Stimulated activated CD8-positive, alpha-beta memory T cell treated with anti-CD3 and anti-CD28 coated beads, Interleukin-7, amount 100 ng/mL, for 24 hours (primary cell): ENCODE results near the gene ABHD12B.
"Not testable (repeated sequence)": the region's sequence is repeated elsewhere in the genome, so short reads cannot be mapped to it uniquely, and the experiment has no call there.

Source experiments
- DNase-seq: peaks from one replicate; pipeline ENCODE4 v3.0.0-alpha.2; 2020; ENCODE audit warnings: low read depth

ABHD12B gene

DNA sequence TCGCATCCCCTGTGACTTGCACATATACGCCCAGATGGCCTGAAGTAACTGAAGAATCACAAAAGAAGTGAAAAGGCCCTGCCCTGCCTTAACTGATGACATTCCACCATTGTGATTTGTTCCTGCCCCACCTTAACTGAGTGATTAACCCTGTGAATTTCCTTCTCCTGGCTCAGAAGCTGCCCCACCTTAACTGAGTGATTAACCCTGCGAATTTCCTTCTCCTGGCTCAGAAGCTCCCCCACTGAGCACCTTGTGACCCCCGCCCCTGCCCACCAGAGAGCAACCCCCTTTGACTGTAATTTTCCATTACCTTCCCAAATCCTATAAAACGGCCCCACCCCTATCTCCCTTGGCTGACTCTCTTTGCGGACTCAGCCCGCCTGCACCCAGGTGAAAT is 24.6 kb downstream of the ABHD12B start:
- DNase-seq, result not testable (repeated sequence)

- not testable (repeated sequence) for DNase-seq
Observed at GRCh38 chr14:50897005-50897404, 25.2 kb downstream of the ABHD12B start.

GRCh38 chr14:50897658-50898175 is 25.9 kb downstream of the ABHD12B start:
- no peak for DNase-seq

- no peak for DNase-seq
Observed at GRCh38 chr14:50901361-50901760, 29.5 kb downstream of the ABHD12B start.

DNA sequence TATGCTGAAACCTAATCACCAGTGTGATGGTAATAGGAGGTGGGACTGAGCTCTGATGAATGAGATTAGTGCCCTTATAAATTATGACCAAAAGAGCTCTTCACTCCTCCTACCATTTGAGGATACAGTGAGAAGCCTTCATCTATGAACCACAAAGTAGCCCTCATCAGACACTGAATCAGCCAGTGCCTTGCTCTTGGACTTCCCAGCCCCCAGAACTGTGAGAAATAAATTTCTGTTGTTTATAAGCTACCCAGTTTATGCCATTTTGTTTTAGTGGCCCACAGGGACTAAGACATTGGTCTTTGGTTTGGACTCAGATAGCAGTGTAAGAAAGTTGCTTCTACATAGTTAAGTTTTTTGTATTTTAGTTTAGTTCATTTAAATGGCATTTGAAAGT is 32.9 kb downstream of the ABHD12B start:
- no peak for DNase-seq

GRCh38 chr14:50906326-50907065 is 34.6 kb downstream of the ABHD12B start:
- DNase-seq, result no peak

DNA sequence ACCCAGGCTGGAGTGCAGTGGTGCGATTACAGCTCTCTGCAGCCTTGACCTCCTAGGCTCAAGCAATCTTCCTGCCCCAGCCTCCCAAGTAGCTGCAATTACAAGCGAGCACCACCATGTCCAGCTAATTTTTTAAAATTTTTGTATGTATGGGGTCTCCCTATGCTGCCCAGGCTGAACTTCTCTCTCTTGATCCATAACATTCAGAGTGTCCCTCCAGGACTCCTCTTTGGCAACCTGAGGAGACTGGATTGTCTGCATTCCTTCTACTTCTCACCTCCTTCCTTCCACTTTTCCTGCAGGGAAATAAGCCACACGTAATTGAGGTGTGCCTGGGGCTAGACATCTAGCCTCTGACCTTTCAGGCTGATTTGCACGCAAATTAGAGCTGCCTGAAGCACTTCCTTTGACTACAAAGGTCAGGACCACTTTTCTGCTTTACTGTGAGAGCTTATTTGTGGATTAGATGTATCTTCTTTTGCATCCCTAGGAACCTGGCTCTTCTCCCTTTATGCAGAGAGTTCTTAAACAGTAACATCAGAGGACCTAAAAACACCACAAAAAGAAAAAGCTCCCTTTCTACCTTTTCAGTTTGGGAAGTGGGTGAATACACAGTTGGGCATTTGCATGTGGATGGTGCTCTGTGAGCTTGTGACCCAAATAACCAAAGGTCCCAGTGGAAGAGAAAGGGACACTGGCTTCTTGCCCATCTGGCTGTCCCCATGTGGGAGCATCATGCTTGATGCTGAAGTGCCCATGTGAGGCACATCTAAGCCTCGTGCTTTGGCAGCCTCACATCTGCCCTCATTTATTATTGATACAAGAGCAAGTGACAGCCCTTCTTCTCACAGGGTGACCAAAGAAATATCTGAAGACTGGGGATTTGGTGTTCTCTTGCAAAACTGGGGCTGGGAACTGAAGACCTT is 38.9 kb downstream of the ABHD12B start:
- no peak for DNase-seq

DNA sequence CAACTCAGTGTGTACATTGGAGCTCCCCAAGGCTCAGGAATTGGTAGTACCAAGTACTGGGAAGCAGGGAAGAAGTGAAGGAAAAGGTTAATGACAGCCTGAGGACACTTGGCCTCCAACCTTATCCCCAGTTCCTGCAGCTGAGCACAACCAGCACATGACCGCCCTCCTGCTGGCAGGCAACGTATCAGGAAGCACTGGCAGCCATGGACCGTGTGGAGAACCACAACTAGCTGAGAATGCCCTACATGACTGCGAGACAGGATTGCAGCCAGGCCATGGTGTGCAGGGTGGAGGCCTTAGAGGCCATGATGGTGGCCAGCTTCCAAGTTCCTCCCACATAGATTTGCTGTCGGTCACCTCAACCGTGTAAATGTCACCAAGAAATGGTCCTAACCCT is 45.6 kb downstream of the ABHD12B start:
- DNase-seq, result no peak

DNA sequence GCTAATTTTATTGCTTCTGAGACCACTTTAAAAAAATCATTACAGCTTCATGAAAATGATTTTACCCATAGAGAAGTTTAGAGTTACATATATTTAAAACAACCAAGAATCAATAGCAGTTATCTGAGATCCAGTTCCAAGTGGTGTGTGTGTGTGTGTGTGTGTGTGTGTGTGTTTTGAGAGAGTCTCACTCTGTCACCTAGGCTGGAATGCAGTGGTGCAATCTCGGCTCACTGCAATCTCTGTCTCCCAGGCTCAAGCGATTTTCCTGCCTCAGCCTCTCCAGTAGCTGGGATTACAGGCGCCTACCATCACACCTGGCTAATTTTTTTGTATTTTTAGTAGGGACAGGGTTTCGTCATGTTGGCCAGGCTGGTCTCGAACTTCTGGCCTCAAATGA is 47.7 kb downstream of the ABHD12B start:
- not testable (repeated sequence) for DNase-seq

DNA sequence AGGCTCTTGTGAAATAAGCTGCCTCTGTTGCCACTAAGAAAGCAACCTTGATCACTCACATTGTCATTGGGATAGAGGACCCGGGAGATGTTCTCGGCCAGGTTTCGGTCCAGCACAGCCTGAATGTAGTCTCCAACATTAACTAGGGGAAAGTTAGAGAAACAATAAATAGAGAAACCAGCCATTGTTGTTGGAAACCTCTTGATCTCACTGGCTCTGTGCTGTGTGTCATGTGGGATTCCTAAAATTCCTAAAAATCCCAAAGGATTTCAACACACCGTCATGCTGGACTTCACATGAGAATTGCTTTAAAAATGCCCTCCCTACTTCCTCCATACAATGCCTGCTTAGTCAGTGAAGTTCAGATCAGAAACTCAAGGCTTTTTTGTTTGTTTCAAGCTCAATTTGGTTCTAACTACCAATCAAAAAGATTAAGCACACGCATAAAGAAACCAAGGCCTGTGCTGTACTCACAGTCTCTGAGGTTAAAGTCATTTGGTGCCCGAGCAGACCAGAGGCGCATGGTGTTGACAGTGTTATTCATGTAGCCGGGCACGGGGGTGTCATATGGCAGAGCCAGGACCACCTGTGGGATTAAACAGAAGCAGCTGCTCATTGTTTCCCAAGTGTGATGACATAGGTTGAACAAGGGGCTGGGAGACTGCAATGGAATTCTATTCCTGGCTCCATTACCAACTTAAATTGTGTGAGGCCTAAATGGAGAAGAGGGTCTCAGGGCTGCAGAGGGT is 48.8 kb downstream of the ABHD12B start:
- DNase-seq, result no peak

DNA sequence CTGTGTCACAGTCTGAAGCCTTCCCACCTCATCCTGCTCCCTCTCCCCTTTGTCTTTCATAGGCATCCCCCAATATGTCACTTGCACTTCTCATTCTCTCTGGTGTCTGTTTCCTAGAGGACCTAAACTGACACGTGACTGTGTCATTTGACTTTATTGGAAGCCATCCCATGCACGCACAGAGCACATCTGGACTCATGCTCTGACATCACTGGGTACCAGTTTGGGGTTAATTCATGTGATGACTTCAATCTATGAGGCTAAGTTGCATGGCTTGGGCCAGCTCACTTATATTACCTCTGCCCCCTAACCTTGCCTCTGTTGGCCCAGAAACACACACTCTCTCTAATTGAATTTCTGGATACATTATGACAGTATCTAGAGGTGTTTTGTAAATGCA is 51.0 kb downstream of the ABHD12B start:
- DNase-seq, result no peak

DNA sequence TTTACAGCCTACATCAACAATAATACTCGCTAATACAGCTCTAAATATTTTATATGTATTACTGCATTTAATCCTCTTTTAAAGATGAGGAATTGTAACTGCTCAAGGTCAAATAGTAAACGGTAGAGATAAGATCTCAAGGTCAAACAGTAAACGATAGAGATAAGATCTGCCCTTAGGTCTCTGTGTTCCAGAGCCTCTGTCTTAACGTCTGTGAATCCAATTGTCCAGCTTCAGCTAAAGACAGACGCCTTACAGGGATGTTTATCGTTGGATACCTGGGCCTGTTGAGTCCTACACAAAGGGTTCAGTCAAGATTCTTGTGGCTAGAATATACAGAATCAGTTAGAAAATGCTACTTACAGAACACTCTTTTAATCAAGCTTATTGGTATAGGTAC is 52.4 kb downstream of the ABHD12B start:
- DNase-seq, result no peak

- no peak for DNase-seq
Observed at GRCh38 chr14:50924843-50925242, 53.0 kb downstream of the ABHD12B start.

DNA sequence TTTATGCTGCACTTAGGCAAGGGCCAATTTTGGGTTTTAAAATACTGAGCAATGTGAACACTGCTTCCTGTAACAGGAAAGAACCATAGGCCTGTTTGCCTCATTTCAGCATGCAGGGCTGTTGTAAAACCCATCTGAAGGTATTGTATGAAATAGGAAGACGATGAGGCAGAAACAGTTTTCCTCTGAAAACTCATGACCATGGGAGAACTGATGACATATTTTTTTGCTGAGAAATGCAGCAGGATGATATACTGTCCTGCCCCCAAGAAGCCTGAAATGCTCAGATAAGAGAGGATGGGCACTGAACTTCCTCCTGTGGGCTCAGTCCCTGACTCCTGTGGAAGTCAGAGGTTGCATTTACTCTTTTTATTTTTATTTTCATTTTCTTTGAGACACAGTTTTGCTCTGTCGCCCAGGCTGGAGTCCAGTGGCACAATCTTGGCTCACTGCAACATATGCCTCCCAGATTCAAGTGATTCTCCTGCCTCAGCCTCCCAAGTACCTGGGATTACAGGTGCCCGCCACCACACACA is 55.1 kb downstream of the ABHD12B start:
- DNase-seq, result no peak

- DNase-seq, result no peak
Observed at GRCh38 chr14:50928002-50928635, 56.3 kb downstream of the ABHD12B start.

- no peak for DNase-seq
Observed at GRCh38 chr14:50929506-50929905, 57.7 kb downstream of the ABHD12B start.

DNA sequence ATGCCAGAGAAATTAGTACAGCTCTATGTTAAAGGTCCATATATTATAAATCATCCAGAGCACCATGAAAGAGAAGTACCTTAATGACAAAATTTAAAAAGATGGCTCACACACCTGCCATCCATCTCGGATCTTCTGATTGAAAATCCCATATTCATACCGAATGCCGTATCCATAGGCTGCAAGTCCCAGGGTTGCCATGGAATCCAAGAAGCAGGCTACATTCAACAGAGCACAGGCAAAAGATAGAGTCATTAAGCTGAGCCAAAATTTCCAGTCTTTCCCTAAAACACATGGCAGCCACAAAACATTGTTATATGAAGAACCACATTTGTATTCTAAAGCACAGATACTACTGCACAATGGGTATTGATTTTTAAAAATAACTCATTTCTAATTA is 59.7 kb downstream of the ABHD12B start:
- no peak for DNase-seq

GRCh38 chr14:50932156-50932555 is 60.3 kb downstream of the ABHD12B start:
- no peak for DNase-seq

- DNase-seq, result no peak
Observed at GRCh38 chr14:50932592-50933495, 61.0 kb downstream of the ABHD12B start.
